Measurements from ENCODE around the gene TRPM2.

Gene TRPM2

DNA sequence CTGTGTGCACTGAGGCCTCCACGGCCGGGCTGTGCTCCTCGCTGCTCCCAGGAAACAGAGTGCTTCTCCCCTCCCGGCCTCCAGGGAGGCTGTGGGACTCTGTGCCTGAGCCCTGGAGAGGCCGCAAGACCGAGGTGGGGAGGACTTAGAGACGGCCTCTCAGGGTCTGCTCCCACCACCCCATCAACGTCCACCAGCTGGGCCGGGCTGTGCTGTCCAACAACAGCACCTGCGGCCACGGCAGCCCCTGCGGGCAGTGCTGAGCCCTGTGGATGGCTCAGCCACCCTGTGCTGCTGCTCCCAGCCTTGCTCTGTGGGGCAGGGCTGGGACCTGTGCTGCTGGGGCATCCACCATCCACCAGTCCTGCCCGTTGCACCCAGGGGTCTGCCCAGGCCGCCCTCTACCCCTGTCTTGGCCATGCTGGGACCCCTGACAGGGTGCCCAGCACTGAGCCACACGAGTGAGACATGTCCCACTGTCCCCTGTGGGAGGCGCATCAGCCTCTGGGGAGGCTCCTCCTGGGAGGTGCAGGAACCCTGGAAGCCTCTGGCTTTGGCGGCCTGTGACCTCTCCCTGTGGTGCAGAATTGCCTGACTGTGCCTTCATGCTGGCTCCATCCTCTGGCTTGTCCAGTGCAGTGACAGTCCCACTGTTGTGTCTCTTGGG is 70.7 kb downstream of the TRPM2 start:
- H4K20me1 ChIP-seq (ENCODE audit: insufficient read depth, low read length): no peaks in the 10 kb centered on the region
- no peak overlapping the region for H2AFZ ChIP-seq (ENCODE audit: low read depth, low read length)
- DNase-seq: no peak
- no peak overlapping the region for H3K9ac ChIP-seq (ENCODE audit: low read depth, low read length)
- H3K79me2 ChIP-seq (ENCODE audit: insufficient read depth, low read length): no peaks in the 10 kb centered on the region
- no peak overlapping the region for H3K27ac ChIP-seq (ENCODE audit: low read length)
- no peak for ATAC-seq (ENCODE audit: insufficient read depth, low read depth)
- H3K4me3 ChIP-seq (ENCODE audit: low read depth in 1 of 2, low read length in 2 of 2): no peak overlapping the region
- no peak overlapping the region for H3K4me2 ChIP-seq (ENCODE audit: insufficient read depth, low read length)
- peaks cover under 1% of the 10 kb centered on the region for H3K9me3 ChIP-seq (ENCODE audit: insufficient read depth, low read length, severe bottlenecking)
- no peaks in the 10 kb centered on the region for H3K4me1 ChIP-seq (ENCODE audit: insufficient read depth, low read length)
- H3K36me3 ChIP-seq (ENCODE audit: insufficient read depth, low read length): no peaks in the 10 kb centered on the region
- no peak for TF ChIP-seq EZH2 (IDR thresholded peaks at IDR 0.05; ENCODE audit: borderline replicate concordance, low read depth, low read length, severe bottlenecking)
- TF ChIP-seq, protein P1, sequence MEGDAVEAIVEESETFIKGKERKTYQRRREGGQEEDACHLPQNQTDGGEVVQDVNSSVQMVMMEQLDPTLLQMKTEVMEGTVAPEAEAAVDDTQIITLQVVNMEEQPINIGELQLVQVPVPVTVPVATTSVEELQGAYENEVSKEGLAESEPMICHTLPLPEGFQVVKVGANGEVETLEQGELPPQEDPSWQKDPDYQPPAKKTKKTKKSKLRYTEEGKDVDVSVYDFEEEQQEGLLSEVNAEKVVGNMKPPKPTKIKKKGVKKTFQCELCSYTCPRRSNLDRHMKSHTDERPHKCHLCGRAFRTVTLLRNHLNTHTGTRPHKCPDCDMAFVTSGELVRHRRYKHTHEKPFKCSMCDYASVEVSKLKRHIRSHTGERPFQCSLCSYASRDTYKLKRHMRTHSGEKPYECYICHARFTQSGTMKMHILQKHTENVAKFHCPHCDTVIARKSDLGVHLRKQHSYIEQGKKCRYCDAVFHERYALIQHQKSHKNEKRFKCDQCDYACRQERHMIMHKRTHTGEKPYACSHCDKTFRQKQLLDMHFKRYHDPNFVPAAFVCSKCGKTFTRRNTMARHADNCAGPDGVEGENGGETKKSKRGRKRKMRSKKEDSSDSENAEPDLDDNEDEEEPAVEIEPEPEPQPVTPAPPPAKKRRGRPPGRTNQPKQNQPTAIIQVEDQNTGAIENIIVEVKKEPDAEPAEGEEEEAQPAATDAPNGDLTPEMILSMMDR (IDR thresholded peaks at IDR 0.05; ENCODE audit: borderline replicate concordance, extremely low read depth, low read length, poor library complexity, severe bottlenecking): no peak
- H3K27me3 ChIP-seq (ENCODE audit: insufficient read depth, low read length, poor library complexity): no peaks in the 10 kb centered on the region

DNA sequence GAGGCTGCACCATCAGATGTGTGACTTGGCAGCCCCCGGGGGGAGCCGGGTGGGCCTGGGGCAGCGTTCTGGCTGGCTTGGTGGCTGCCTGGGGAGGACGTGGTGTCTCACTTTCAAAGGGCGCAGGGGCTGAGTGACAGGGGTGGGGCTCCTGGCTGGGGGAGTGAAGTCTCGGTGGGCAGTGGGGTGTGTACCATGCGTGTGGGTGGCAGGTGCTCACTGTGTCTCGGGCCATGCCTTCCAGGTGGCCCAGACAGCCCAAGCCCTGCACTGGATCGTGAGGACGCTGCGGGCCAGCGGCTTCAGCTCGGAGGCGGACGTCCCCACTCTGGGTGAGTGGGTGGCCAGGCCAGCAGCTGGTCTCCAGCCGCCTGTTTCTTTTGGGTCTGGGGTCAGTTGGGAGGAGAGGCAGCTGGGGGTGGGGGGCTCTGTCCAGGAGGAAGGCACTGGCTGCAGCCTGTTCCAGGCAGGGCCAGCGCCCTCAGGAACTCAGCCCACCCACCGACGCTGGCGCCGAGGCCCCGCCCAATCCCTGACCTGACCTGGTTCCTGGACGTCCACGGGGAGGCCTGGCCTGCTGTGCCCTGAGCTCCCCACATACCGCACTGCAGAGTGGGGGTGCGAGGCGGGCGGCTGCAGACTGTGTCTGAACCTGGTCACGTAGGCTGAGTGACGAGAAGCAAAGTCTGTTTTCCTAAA is 71.3 kb downstream of the TRPM2 start:
- Histone ChIP-seq H3K27me3 (ENCODE audit: insufficient read depth, low read length, poor library complexity) (no peaks in the 10 kb centered on the region), H3K4me2 (ENCODE audit: insufficient read depth, low read length) (no peak overlapping the region), H3K36me3 (ENCODE audit: insufficient read depth, low read length) (no peaks in the 10 kb centered on the region), H4K20me1 (ENCODE audit: insufficient read depth, low read length) (no peaks in the 10 kb centered on the region), H3K4me1 (ENCODE audit: insufficient read depth, low read length) (no peaks in the 10 kb centered on the region), H3K9ac (ENCODE audit: low read depth, low read length) (no peak overlapping the region), H3K27ac (ENCODE audit: low read length) (no peak overlapping the region), H2AFZ (ENCODE audit: low read depth, low read length) (no peak overlapping the region), H3K4me3 (ENCODE audit: low read depth in 1 of 2, low read length in 2 of 2) (no peak overlapping the region), H3K9me3 (ENCODE audit: insufficient read depth, low read length, severe bottlenecking) (no peaks in the 10 kb centered on the region), H3K79me2 (ENCODE audit: insufficient read depth, low read length) (no peaks in the 10 kb centered on the region)
- TF ChIP-seq, protein P1 (IDR thresholded peaks at IDR 0.05; ENCODE audit: borderline replicate concordance, extremely low read depth, low read length, poor library complexity, severe bottlenecking): no peak
- TF ChIP-seq EZH2 (IDR thresholded peaks at IDR 0.05; ENCODE audit: borderline replicate concordance, low read depth, low read length, severe bottlenecking): no peak
- ATAC-seq (ENCODE audit: insufficient read depth, low read depth) (no peak), DNase-seq (no peak)

DNA sequence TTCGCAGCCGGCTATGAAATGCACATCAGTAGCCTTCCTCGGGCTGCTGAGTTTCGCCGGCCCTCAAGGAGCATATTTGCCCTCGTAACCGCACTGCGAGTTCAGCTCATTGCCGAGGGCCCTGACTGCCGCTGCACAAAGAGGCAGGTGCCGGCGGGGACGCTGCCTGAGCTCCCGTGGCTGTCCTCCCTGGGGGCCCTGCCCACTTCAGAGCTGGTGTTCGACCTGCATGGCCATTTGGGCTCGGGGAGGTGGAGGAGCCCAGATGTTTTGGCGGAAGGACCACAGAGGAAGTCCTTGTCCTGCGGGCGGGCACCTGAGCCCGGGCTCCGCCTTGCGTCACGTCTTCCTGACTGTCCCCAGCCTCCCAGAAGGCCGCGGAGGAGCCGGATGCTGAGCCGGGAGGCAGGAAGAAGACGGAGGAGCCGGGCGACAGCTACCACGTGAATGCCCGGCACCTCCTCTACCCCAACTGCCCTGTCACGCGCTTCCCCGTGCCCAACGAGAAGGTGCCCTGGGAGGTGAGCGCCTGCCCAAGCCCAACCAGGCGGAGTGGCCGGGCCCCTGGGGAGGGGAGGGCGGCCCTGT is 72.0 kb downstream of the TRPM2 start:
- Histone ChIP-seq H3K9me3 (ENCODE audit: insufficient read depth, low read length, severe bottlenecking) (no peaks in the 10 kb centered on the region), H3K4me1 (ENCODE audit: insufficient read depth, low read length) (no peaks in the 10 kb centered on the region), H3K27me3 (ENCODE audit: insufficient read depth, low read length, poor library complexity) (no peaks in the 10 kb centered on the region), H3K4me2 (ENCODE audit: insufficient read depth, low read length) (no peak overlapping the region), H3K27ac (ENCODE audit: low read length) (no peak overlapping the region), H3K36me3 (ENCODE audit: insufficient read depth, low read length) (no peaks in the 10 kb centered on the region), H4K20me1 (ENCODE audit: insufficient read depth, low read length) (no peaks in the 10 kb centered on the region), H3K9ac (ENCODE audit: low read depth, low read length) (no peak overlapping the region), H3K4me3 (ENCODE audit: low read depth in 1 of 2, low read length in 2 of 2) (no peak overlapping the region), H3K79me2 (ENCODE audit: insufficient read depth, low read length) (no peaks in the 10 kb centered on the region), H2AFZ (ENCODE audit: low read depth, low read length) (no peak overlapping the region)
- ATAC-seq (ENCODE audit: insufficient read depth, low read depth) (no peak), DNase-seq (no peak)
- TF ChIP-seq, protein P1 (IDR thresholded peaks at IDR 0.05; ENCODE audit: borderline replicate concordance, extremely low read depth, low read length, poor library complexity, severe bottlenecking): no peak
- no peak for TF ChIP-seq EZH2 (IDR thresholded peaks at IDR 0.05; ENCODE audit: borderline replicate concordance, low read depth, low read length, severe bottlenecking)

All from DND-41 (cell line).